HEK293 (cell line): Measurements from ENCODE around the gene KLK6.

ENCODE experiments used
- CTCF ChIA-PET: fragments of 350-600 bp; formaldehyde crosslinking; extraction: SDS; loops from one replicate; lab custom pipeline; 2021; ENCODE audit warnings: antibody characterized with exemption; lab: Yijun Ruan, JAX
- POLR2A ChIA-PET: fragments of 300-600 bp; formaldehyde crosslinking; extraction: SDS; loops from one replicate; lab custom pipeline; 2020; ENCODE audit warnings: antibody characterized with exemption, inconsistent platforms; lab: Yijun Ruan, JAX
- H3K27ac ChIP-seq: fragments of 200-500 bp; sonication (Bioruptor generic); 2 replicates; pipeline ENCODE4 v1.5.1; 2014; ENCODE audit warnings: low read depth, low read length, control low read depth, inconsistent platforms; ENCODE audit errors: extremely low read depth
- H3K36me3 ChIP-seq, 2 experiments: fragments of 200-500 bp in 1 of 2; sonication (Bioruptor generic) in 1 of 2; 1 replicate in 1 of 2; 2 replicates in 1 of 2; pipeline ENCODE4 v1.5.1; 2014 to 2017; ENCODE audit warnings: inconsistent platforms in 2 of 2, low read length in 2 of 2; ENCODE audit not compliant: control insufficient read depth in 2 of 2, insufficient read depth in 1 of 2
- H3K4me1 ChIP-seq: fragments of 200-500 bp; sonication (Bioruptor generic); 2 replicates; pipeline ENCODE4 v1.5.1; 2014; ENCODE audit warnings: mild to moderate bottlenecking, low read length, inconsistent platforms; ENCODE audit not compliant: control insufficient read depth, insufficient read depth
- H3K4me3 ChIP-seq: 2 replicates; pipeline ENCODE4 v1.5.1; 2011; ENCODE audit warnings: low read depth, mild to moderate bottlenecking, control low read depth, low read length, moderate library complexity
- H3K9me3 ChIP-seq: fragments of 200-500 bp; sonication (Bioruptor generic); 2 replicates; pipeline ENCODE4 v1.5.1; 2014; ENCODE audit warnings: low read depth, low read length, inconsistent platforms; ENCODE audit not compliant: control insufficient read depth, insufficient read depth
- FEZF1 ChIP-seq: fragments of 450-650 bp; formaldehyde crosslinking; IDR thresholded peaks from 2 replicates; pipeline ENCODE4 v1.5.1; 2016; ENCODE audit warnings: missing biosample characterization, missing genetic modification characterization
- GLI4 ChIP-seq: fragments of 450-650 bp; formaldehyde crosslinking; IDR thresholded peaks from 2 replicates; pipeline ENCODE4 v1.5.1; 2016; ENCODE audit warnings: missing biosample characterization, missing genetic modification characterization
- PRDM1 ChIP-seq: fragments of 450-650 bp; formaldehyde crosslinking; IDR thresholded peaks from 2 replicates; pipeline ENCODE4; 2016; ENCODE audit warnings: missing biosample characterization, missing genetic modification characterization
- ZBTB8A ChIP-seq: fragments of 450-650 bp; formaldehyde crosslinking; IDR thresholded peaks from 2 replicates; pipeline ENCODE4 v1.5.1; 2016; ENCODE audit warnings: missing biosample characterization, missing genetic modification characterization
- ZNF146 ChIP-seq: fragments of 450-650 bp; formaldehyde crosslinking; IDR thresholded peaks from 2 replicates; pipeline ENCODE4 v1.5.1; 2016; ENCODE audit warnings: missing biosample characterization, missing genetic modification characterization
- ZNF324 ChIP-seq: fragments of 450-650 bp; formaldehyde crosslinking; IDR thresholded peaks from 2 replicates; pipeline ENCODE4 v1.5.1; 2016; ENCODE audit warnings: missing biosample characterization, missing genetic modification characterization
- ZNF354C ChIP-seq: fragments of 450-650 bp; formaldehyde crosslinking; IDR thresholded peaks from 2 replicates; pipeline ENCODE4 v1.5.1; 2016; ENCODE audit warnings: missing biosample characterization, missing genetic modification characterization, low read depth, borderline replicate concordance
- ZNF366 ChIP-seq: fragments of 450-650 bp; formaldehyde crosslinking; conservative IDR thresholded peaks from 2 replicates; pipeline ENCODE4 v1.5.1; 2016; ENCODE audit warnings: missing biosample characterization, missing genetic modification characterization
- ZNF423 ChIP-seq: fragments of 450-650 bp; formaldehyde crosslinking; IDR thresholded peaks from 2 replicates; pipeline ENCODE4 v1.5.1; 2016; ENCODE audit warnings: missing biosample characterization, missing genetic modification characterization
- ZNF48 ChIP-seq: fragments of 450-650 bp; formaldehyde crosslinking; IDR thresholded peaks from 2 replicates; pipeline ENCODE4 v1.5.1; 2016; ENCODE audit warnings: missing biosample characterization, missing genetic modification characterization
- TF ChIP-seq, protein P1 (sequence below): fragments of 450-650 bp; formaldehyde crosslinking; IDR thresholded peaks from 2 replicates; pipeline ENCODE4 v1.5.1; 2016; ENCODE audit warnings: missing biosample characterization, missing genetic modification characterization
- TF ChIP-seq, protein P2 (sequence below): fragments of 450-650 bp; formaldehyde crosslinking; IDR thresholded peaks from 2 replicates; pipeline ENCODE4 v1.5.1; 2016; ENCODE audit warnings: missing biosample characterization, missing genetic modification characterization, borderline replicate concordance
- TF ChIP-seq, protein P3 (sequence below): fragments of 450-650 bp; formaldehyde crosslinking; IDR thresholded peaks from 2 replicates; pipeline ENCODE4 v1.5.1; 2016; ENCODE audit warnings: missing biosample characterization, missing genetic modification characterization

KLK6 gene

DNA sequence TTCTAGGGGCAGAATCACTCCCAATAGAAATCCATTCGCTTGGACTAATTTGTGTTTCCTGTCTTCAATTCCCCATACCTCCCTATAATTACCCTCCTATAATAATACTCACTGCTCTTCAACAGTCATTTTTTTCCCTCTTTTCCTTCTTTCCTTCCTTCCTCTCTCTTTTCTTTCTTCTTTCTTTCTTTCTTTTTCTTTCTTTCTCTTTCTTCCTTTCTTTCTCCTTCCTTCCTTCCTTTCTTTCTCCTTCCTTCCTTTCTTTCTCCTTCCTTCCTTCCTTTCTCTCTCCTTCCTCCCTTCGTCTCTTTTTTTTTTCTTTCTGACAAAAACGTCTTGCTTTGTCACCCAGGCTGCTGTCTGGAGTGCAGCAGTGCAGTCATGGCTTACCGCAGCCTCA, 24.6 kb downstream of the KLK6 start:
- POLR2A ChIA-PET, result no interaction called here
- H3K9me3 ChIP-seq, result no peaks in the 10 kb centered on the region
- TF ChIP-seq FEZF1, result no peak
- peak; percentile 77 for TF ChIP-seq ZNF366 (tag by site-specific recombination)
- TF ChIP-seq, all 188 proteins: peak for 1
- H3K27ac ChIP-seq, result no peak overlapping the region
- H3K36me3 ChIP-seq, result no peaks in the 10 kb centered on the region
- no peaks in the 10 kb centered on the region for H3K4me1 ChIP-seq
- CTCF ChIA-PET, result no interaction called here
- H3K4me3 ChIP-seq, result no peak overlapping the region

DNA sequence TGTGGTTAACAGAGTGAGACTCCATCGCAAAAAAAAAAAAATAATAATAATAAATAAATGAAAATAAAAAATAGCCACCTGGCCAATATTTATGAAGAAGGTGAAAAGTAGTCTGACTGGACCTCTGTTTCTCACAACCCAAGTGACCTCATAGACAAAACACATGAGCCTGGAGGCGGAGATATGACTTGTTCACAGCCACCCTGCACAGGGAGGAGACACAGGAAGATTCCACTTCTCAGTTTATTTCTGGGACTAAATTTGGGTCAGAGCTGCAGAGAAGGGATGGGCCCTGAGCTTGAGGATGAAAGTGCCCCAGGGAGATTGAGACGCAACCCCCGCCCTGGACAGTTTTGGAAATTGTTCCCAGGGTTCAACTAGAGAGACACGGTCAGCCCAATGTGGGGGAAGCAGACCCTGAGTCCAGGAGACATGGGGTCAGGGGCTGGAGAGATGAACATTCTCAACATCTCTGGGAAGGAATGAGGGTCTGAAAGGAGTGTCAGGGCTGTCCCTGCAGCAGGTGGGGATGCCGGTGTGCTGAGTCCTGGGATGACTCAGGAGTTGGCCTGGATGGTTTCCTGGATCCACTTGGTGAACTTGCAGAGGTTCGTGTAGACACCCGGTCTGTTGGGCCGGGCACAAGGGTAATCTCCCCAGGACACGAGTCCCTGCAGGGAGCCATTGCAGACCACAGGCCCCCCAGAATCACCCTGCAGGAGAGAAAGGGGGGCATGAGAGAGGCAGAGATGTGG, 26.1 kb downstream of the KLK6 start:
- Histone ChIP-seq H3K9me3 (no peaks in the 10 kb centered on the region), H3K4me3 (no peak overlapping the region), H3K36me3 (no peaks in the 10 kb centered on the region), H3K4me1 (no peaks in the 10 kb centered on the region), H3K27ac (no peak overlapping the region)
- POLR2A ChIA-PET, result no interaction called here
- no peak for TF ChIP-seq ZNF423 (tag by site-specific recombination)
- no peak for TF ChIP-seq FEZF1
- TF ChIP-seq, protein P1, sequence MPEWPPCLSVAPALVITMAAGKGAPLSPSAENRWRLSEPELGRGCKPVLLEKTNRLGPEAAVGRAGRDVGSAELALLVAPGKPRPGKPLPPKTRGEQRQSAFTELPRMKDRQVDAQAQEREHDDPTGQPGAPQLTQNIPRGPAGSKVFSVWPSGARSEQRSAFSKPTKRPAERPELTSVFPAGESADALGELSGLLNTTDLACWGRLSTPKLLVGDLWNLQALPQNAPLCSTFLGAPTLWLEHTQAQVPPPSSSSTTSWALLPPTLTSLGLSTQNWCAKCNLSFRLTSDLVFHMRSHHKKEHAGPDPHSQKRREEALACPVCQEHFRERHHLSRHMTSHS (tag by site-specific recombination), result no peak
- CTCF ChIA-PET, result no interaction called here

DNA sequence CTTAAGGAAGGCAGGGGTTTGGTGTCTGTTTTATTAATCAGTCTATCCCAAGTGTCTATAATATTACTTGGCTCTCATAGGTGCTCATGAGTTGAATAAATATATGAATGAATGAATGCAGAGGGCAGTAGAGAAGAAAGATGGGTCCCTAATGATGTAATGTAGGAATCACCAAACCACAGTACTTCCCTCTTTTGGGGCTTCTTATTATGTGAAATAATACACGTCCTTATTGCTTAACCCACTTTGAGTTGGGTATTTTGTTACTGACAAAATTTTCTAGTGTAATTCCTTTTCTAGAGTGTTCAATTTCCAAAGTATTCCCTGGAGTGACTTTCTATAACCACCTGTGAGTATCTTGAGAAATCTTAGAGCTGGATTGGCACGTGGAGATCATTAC, 29.8 kb downstream of the KLK6 start:
- no peaks in the 10 kb centered on the region for H3K36me3 ChIP-seq
- TF ChIP-seq ZNF146 (tag by site-specific recombination) (no peak), ZBTB8A (tag by site-specific recombination) (no peak)
- CTCF ChIA-PET, result interaction anchor here (0.7 to 1.1 kb wide), 2 partner anchors 10 to 68 kb away, joined by 3 to 4 read pairs; no protein-coding TSS in a partner anchor
- H3K9me3 ChIP-seq, result no peaks in the 10 kb centered on the region
- no peaks in the 10 kb centered on the region for H3K4me1 ChIP-seq
- no peak overlapping the region for H3K4me3 ChIP-seq
- H3K27ac ChIP-seq, result no peak overlapping the region
- POLR2A ChIA-PET, result no interaction called here

DNA sequence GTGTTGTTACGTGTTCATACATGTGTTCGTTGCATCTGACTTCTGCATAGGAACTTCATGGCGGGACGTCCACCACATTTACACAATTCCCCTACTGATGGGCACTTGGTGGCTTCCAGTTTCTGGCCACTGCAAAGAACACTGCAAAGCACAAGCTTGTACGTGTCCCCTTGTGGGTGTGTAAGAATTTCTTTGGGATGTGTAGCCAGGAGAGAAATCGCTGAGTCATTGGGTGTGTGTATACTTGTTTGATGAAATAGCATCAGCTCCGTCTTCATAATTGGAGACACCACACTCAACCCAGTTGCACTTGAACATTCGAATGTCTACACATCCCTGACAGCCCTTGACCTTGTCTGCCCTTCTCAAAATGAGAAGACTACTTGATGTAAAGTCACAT, 35.8 kb downstream of the KLK6 start:
- Histone ChIP-seq H3K4me3 (no peak overlapping the region), H3K4me1 (no peaks in the 10 kb centered on the region), H3K27ac (no peak overlapping the region), H3K36me3 (no peaks in the 10 kb centered on the region), H3K9me3 (no peaks in the 10 kb centered on the region)
- TF ChIP-seq ZNF48 (tag by site-specific recombination), result no peak
- TF ChIP-seq ZNF354C (tag by site-specific recombination), result no peak
- no peak for TF ChIP-seq GLI4 (tag by site-specific recombination)
- no peak for TF ChIP-seq ZNF324 (tag by site-specific recombination)
- TF ChIP-seq ZNF423 (tag by site-specific recombination), result no peak
- TF ChIP-seq, protein P2, sequence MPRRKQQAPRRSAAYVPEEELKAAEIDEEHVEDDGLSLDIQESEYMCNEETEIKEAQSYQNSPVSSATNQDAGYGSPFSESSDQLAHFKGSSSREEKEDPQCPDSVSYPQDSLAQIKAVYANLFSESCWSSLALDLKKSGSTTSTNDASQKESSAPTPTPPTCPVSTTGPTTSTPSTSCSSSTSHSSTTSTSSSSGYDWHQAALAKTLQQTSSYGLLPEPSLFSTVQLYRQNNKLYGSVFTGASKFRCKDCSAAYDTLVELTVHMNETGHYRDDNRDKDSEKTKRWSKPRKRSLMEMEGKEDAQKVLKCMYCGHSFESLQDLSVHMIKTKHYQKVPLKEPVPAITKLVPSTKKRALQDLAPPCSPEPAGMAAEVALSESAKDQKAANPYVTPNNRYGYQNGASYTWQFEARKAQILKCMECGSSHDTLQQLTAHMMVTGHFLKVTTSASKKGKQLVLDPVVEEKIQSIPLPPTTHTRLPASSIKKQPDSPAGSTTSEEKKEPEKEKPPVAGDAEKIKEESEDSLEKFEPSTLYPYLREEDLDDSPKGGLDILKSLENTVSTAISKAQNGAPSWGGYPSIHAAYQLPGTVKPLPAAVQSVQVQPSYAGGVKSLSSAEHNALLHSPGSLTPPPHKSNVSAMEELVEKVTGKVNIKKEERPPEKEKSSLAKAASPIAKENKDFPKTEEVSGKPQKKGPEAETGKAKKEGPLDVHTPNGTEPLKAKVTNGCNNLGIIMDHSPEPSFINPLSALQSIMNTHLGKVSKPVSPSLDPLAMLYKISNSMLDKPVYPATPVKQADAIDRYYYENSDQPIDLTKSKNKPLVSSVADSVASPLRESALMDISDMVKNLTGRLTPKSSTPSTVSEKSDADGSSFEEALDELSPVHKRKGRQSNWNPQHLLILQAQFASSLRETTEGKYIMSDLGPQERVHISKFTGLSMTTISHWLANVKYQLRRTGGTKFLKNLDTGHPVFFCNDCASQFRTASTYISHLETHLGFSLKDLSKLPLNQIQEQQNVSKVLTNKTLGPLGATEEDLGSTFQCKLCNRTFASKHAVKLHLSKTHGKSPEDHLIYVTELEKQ (tag by site-specific recombination), result no peak
- TF ChIP-seq, protein P3, sequence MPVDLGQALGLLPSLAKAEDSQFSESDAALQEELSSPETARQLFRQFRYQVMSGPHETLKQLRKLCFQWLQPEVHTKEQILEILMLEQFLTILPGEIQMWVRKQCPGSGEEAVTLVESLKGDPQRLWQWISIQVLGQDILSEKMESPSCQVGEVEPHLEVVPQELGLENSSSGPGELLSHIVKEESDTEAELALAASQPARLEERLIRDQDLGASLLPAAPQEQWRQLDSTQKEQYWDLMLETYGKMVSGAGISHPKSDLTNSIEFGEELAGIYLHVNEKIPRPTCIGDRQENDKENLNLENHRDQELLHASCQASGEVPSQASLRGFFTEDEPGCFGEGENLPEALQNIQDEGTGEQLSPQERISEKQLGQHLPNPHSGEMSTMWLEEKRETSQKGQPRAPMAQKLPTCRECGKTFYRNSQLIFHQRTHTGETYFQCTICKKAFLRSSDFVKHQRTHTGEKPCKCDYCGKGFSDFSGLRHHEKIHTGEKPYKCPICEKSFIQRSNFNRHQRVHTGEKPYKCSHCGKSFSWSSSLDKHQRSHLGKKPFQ, result no peak
- TF ChIP-seq PRDM1 (tag by site-specific recombination), result no peak
- POLR2A ChIA-PET, result interaction anchor here (0.6 kb wide), 1 partner anchor 21 kb away, joined by 4 read pairs; no protein-coding TSS in a partner anchor
- CTCF ChIA-PET, result interaction anchor here (0.9 to 4.3 kb wide), 6 partner anchors 12 to 226 kb away, joined by 3 to 33 read pairs (median 4); no protein-coding TSS in a partner anchor
